Osteocyte (in vitro differentiated cells): ENCODE data around the gene ST6GALNAC5. TPM values are rescaled to one million over a fixed set of nuclear protein-coding genes. Genes with fewer than 3 reads are reported as not detected.

ENCODE experiments used
- DNase-seq: peaks from one replicate; pipeline ENCODE4 v3.0.0; 2021; ENCODE audit warnings: mixed read lengths; ENCODE audit not compliant: unreplicated experiment; ENCODE audit errors: extremely low spot score
- H3K27ac Mint-ChIP-seq: one replicate; pipeline ENCODE4 v1.8.0; 2021; ENCODE audit warnings: mild to moderate bottlenecking, mixed read lengths; ENCODE audit not compliant: unreplicated experiment
- H3K27me3 Mint-ChIP-seq: one replicate; pipeline ENCODE4 v1.8.0; 2021; ENCODE audit warnings: mixed read lengths; ENCODE audit not compliant: unreplicated experiment
- H3K36me3 Mint-ChIP-seq: one replicate; pipeline ENCODE4 v1.8.0; 2021; ENCODE audit warnings: mixed read lengths; ENCODE audit not compliant: unreplicated experiment
- H3K4me1 Mint-ChIP-seq: one replicate; pipeline ENCODE4 v1.8.0; 2021; ENCODE audit warnings: mixed read lengths; ENCODE audit not compliant: unreplicated experiment
- H3K4me3 Mint-ChIP-seq: one replicate; pipeline ENCODE4 v1.8.0; 2021; ENCODE audit warnings: mild to moderate bottlenecking, moderate library complexity, mixed read lengths; ENCODE audit not compliant: unreplicated experiment
- H3K9me3 Mint-ChIP-seq: one replicate; pipeline ENCODE4 v1.8.0; 2021; ENCODE audit warnings: mixed read lengths; ENCODE audit not compliant: unreplicated experiment
- CTCF ChIP-seq: fragments of 200-600 bp; sonication (generic); IDR thresholded peaks from 2 replicates; pipeline ENCODE4 v1.5.0; 2021; ENCODE audit warnings: antibody characterized with exemption, mild to moderate bottlenecking, moderate library complexity
- total RNA-seq: library from RNA; stranded (reverse); gene quantifications from 2 replicates; pipeline ENCODE4 v1.2.1, GENCODE V29; 2021

Gene ST6GALNAC5
- total RNA-seq, 1 donor from 2014 or later: 3.7 TPM

GRCh38 chr1:77014073-77014788 lies 147.0 kb downstream of the ST6GALNAC5 start:
- no peak for DNase-seq
- TF ChIP-seq CTCF: no peak
- Mint-ChIP-seq H3K4me1 (no peaks in the 10 kb centered on the region), H3K27ac (no peak overlapping the region), H3K27me3 (peaks cover 26% of the 10 kb centered on the region), H3K36me3 (no peaks in the 10 kb centered on the region), H3K9me3 (no peaks in the 10 kb centered on the region), H3K4me3 (no peak overlapping the region)

GRCh38 chr1:77015748-77016341 lies 148.6 kb downstream of the ST6GALNAC5 start:
- H3K36me3 Mint-ChIP-seq: no peaks in the 10 kb centered on the region
- DNase-seq: no peak
- no peaks in the 10 kb centered on the region for H3K4me1 Mint-ChIP-seq
- peaks cover 27% of the 10 kb centered on the region for H3K27me3 Mint-ChIP-seq
- H3K9me3 Mint-ChIP-seq: no peaks in the 10 kb centered on the region
- no peak overlapping the region for H3K27ac Mint-ChIP-seq
- TF ChIP-seq CTCF: no peak
- no peak overlapping the region for H3K4me3 Mint-ChIP-seq

GRCh38 chr1:77016386-77016985 lies 149.2 kb downstream of the ST6GALNAC5 start:
- no peak overlapping the region for H3K4me3 Mint-ChIP-seq
- no peaks in the 10 kb centered on the region for H3K9me3 Mint-ChIP-seq
- DNase-seq: no peak
- H3K36me3 Mint-ChIP-seq: no peaks in the 10 kb centered on the region
- no peak for TF ChIP-seq CTCF
- no peaks in the 10 kb centered on the region for H3K4me1 Mint-ChIP-seq
- peaks cover 27% of the 10 kb centered on the region for H3K27me3 Mint-ChIP-seq
- H3K27ac Mint-ChIP-seq: no peak overlapping the region

- Mint-ChIP-seq H3K27me3 (peaks cover 31% of the 10 kb centered on the region), H3K4me1 (no peaks in the 10 kb centered on the region), H3K4me3 (no peak overlapping the region), H3K27ac (no peak overlapping the region), H3K9me3 (no peaks in the 10 kb centered on the region), H3K36me3 (no peaks in the 10 kb centered on the region)
- DNase-seq: no peak
- TF ChIP-seq CTCF: no peak
Measured at GRCh38 chr1:77018311-77018710, 151.0 kb downstream of the ST6GALNAC5 start.

GRCh38 chr1:77018761-77019160 lies 151.5 kb downstream of the ST6GALNAC5 start:
- Mint-ChIP-seq H3K36me3 (no peaks in the 10 kb centered on the region), H3K9me3 (no peaks in the 10 kb centered on the region), H3K27ac (no peak overlapping the region), H3K27me3 (peaks cover 31% of the 10 kb centered on the region), H3K4me1 (no peaks in the 10 kb centered on the region), H3K4me3 (no peak overlapping the region)
- no peak for DNase-seq
- TF ChIP-seq CTCF: no peak
